ENCODE data around the gene POLA1.

Gene POLA1

DNA sequence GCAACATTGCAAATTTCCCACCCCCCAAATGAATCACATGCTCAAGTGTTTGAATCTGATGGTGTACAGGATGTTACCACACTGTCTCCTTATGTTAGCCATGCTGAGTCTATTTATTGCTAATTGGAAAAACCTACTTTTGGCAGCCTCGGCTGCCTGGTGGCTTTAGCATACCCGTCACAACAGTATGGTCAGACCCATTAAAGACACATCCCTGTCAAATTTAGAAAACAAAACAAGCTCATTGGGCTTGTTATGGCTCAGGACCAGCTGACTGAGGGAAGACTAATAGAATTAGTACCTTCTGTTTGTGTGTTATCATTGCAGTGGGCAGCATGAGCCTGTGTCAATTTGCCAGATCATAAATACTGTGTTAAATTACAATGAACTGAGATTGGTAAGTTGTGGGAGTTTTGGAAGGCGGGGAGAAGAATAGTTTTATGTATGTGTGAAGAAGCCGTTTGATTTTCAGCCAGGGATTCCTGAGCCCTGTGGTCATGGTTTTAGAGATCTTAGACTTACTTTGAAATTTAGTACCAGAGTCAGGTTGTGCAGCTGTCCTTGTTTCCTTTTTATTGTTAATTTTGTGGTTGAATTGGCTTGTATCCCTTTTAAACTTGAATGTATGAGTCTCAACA is 66.8 kb downstream of the POLA1 start:
- TF ChIP-seq, protein P1, sequence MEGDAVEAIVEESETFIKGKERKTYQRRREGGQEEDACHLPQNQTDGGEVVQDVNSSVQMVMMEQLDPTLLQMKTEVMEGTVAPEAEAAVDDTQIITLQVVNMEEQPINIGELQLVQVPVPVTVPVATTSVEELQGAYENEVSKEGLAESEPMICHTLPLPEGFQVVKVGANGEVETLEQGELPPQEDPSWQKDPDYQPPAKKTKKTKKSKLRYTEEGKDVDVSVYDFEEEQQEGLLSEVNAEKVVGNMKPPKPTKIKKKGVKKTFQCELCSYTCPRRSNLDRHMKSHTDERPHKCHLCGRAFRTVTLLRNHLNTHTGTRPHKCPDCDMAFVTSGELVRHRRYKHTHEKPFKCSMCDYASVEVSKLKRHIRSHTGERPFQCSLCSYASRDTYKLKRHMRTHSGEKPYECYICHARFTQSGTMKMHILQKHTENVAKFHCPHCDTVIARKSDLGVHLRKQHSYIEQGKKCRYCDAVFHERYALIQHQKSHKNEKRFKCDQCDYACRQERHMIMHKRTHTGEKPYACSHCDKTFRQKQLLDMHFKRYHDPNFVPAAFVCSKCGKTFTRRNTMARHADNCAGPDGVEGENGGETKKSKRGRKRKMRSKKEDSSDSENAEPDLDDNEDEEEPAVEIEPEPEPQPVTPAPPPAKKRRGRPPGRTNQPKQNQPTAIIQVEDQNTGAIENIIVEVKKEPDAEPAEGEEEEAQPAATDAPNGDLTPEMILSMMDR (IDR thresholded peaks at IDR 0.05; ENCODE audit: low read depth, low read length, missing control alignments) = no peak
- peak; percentile 73 for DNase-seq (ENCODE audit: low read depth)
- no peak overlapping the region for H3K4me3 ChIP-seq (ENCODE audit: low read depth, low read length)
- in situ Hi-C loops (cut with HindIII; ENCODE audit: low sequenced_read_pairs) = no loop called here

GRCh38 chrX:24761306-24761705 is 67.6 kb downstream of the POLA1 start:
- no peak overlapping the region for H3K4me3 ChIP-seq (ENCODE audit: low read depth, low read length)
- in situ Hi-C loops (cut with HindIII; ENCODE audit: low sequenced_read_pairs) = no loop called here
- no peak for DNase-seq (ENCODE audit: low read depth)
- TF ChIP-seq, protein P1 (IDR thresholded peaks at IDR 0.05; ENCODE audit: low read depth, low read length, missing control alignments) = no peak

DNA sequence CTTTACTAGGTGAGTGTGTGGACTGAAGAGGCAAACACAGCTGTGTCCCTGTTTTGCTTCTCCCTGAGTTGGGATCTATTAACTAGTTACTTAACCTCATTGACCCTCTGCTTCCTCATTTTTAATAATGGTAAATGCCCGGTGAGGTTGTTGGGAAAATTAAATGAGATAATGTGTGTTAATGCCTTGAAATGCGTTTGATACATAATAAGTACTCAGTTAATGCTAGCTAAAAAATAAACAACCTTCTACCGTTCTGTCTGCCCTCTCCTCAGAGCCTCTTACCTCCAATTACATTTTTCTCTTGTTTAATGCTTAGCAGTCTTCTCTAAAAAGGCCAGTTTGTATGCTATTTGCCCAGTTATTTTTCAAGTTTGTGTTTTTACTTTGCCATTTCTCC is 70.3 kb downstream of the POLA1 start:
- DNase-seq (ENCODE audit: low read depth) = no peak
- in situ Hi-C loops (cut with HindIII; ENCODE audit: low sequenced_read_pairs) = no loop called here
- TF ChIP-seq, protein P1 (IDR thresholded peaks at IDR 0.05; ENCODE audit: low read depth, low read length, missing control alignments) = no peak
- no peak overlapping the region for H3K4me3 ChIP-seq (ENCODE audit: low read depth, low read length)

DNA sequence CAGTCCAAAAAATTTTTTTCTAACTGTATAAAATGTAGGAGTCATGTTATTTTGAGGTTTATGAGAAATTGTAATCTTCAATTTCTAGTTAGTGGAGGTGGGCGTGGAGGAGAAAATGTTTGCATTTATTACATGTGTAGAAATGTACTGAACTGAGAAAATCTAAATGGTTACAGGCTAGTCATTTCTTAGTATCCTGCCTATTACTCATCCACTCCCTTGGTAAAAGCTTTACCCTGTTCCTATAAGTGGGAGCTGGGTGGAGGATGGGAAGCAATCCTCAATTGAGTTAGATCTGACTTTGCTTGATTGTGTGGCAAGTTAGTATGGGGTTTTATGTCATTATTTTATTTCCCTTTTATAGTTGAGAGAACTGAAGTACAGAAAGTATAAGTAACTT is 73.8 kb downstream of the POLA1 start:
- no peak overlapping the region for H3K4me3 ChIP-seq (ENCODE audit: low read depth, low read length)
- DNase-seq (ENCODE audit: low read depth) = no peak
- in situ Hi-C loops (cut with HindIII; ENCODE audit: low sequenced_read_pairs) = no loop called here
- TF ChIP-seq, protein P1 (IDR thresholded peaks at IDR 0.05; ENCODE audit: low read depth, low read length, missing control alignments) = no peak

GRCh38 chrX:24768556-24768955 is 74.8 kb downstream of the POLA1 start:
- TF ChIP-seq, protein P1 (IDR thresholded peaks at IDR 0.05; ENCODE audit: low read depth, low read length, missing control alignments) = no peak
- no peak overlapping the region for H3K4me3 ChIP-seq (ENCODE audit: low read depth, low read length)
- in situ Hi-C loops (cut with HindIII; ENCODE audit: low sequenced_read_pairs) = no loop called here
- DNase-seq (ENCODE audit: low read depth) = no peak

- TF ChIP-seq, protein P1 (IDR thresholded peaks at IDR 0.05; ENCODE audit: low read depth, low read length, missing control alignments) = no peak
- in situ Hi-C loops (cut with HindIII; ENCODE audit: low sequenced_read_pairs) = no loop called here
- DNase-seq (ENCODE audit: low read depth) = no peak
- H3K4me3 ChIP-seq (ENCODE audit: low read depth, low read length) = no peak overlapping the region
Observed at GRCh38 chrX:24774650-24775049, 80.9 kb downstream of the POLA1 start.

Data from astrocyte of the cerebellum (primary cell).